GM23248 (cell line): ENCODE results near the gene RNF225.

Experiments
- EZH2 ChIP-seq: fragments of 200-600 bp; sonication (generic); IDR thresholded peaks from 2 replicates; pipeline ENCODE4 v1.6.1; 2018; ENCODE audit warnings: antibody characterized with exemption, mild to moderate bottlenecking; ENCODE audit not compliant: insufficient read depth, poor library complexity, severe bottlenecking
- EZH2phosphoT487 ChIP-seq: fragments of 200-600 bp; sonication (generic); IDR thresholded peaks from 2 replicates; pipeline ENCODE4 v1.6.1; 2018; ENCODE audit warnings: antibody characterized with exemption, moderate library complexity, mild to moderate bottlenecking, low read depth; ENCODE audit not compliant: insufficient read depth

DNA sequence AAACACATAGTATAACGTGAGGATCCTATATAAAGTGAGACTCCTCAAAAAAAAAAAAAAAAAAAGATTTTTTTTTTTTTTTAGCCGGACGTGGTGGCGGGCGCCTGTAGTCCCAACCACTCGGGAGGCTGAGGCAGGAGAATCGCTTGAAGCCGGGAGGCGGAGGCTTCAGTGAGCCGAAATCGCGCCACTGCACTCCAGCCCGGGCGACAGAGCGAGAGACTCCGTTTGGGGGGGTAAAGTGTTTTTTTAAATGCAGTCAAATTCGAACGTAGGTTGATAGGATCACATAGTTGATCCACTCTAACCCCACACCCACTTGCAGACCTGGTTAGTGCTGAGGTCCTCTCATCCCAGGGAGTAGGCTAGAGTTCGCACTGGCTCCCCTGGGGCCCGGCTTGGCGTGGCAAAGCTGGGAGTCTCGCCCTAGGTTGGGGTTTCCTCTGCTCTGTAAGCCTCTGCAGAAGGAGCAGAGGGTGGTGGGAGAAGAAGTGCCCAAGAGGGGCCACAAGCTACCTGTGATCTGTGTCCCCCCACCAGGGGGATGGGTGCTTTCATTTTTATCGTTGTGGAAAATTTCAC lies 6.5 kb downstream of the RNF225 start:
- TF ChIP-seq EZH2, result no peak
- TF ChIP-seq EZH2phosphoT487, result no peak
